ENCODE measurements around the gene GRIFIN.

GRIFIN gene

GRCh38 chr7:2433713-2434550 lies 42.3 kb downstream of the GRIFIN start:
- Histone ChIP-seq H3K9me3 (ENCODE audit: control insufficient read depth, insufficient read depth, low read length) (no peaks in the 10 kb centered on the region), H3K27me3 (ENCODE audit: control insufficient read depth, insufficient read depth, low read length) (no peaks in the 10 kb centered on the region), H3K27ac (ENCODE audit: low read length) (no peak overlapping the region), H3K36me3 (ENCODE audit: control insufficient read depth, insufficient read depth, low read length) (peaks cover 11% of the 10 kb centered on the region; the same call in 1 of the 2 replicates), H3K4me1 (ENCODE audit: control insufficient read depth, insufficient read depth, low read length) (0 out of 2 replicates have a peak, but pooled peaks cover 2% of the 10 kb centered on the region), H3K4me3 (ENCODE audit: low read length) (no peak overlapping the region)
- WGBS (ENCODE audit: insufficient coverage, insufficient read length) = no CpG with 5 or more reads among the region's 42 CpGs
- no peak for DNase-seq (ENCODE audit: low read depth, low spot score)

DNA sequence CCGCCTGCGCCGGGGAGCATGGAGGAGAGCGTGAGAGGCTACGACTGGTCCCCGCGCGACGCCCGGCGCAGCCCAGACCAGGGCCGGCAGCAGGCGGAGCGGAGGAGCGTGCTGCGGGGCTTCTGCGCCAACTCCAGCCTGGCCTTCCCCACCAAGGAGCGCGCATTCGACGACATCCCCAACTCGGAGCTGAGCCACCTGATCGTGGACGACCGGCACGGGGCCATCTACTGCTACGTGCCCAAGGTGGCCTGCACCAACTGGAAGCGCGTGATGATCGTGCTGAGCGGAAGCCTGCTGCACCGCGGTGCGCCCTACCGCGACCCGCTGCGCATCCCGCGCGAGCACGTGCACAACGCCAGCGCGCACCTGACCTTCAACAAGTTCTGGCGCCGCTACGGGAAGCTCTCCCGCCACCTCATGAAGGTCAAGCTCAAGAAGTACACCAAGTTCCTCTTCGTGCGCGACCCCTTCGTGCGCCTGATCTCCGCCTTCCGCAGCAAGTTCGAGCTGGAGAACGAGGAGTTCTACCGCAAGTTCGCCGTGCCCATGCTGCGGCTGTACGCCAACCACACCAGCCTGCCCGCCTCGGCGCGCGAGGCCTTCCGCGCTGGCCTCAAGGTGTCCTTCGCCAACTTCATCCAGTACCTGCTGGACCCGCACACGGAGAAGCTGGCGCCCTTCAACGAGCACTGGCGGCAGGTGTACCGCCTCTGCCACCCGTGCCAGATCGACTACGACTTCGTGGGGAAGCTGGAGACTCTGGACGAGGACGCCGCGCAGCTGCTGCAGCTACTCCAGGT lies 43.1 kb downstream of the GRIFIN start:
- Histone ChIP-seq H3K4me3 (ENCODE audit: low read length) (no peak overlapping the region; the same call in 1 of the 2 replicates), H3K36me3 (ENCODE audit: control insufficient read depth, insufficient read depth, low read length) (peaks cover 11% of the 10 kb centered on the region; the same call in 1 of the 2 replicates), H3K27ac (ENCODE audit: low read length) (no peak overlapping the region), H3K4me1 (ENCODE audit: control insufficient read depth, insufficient read depth, low read length) (0 out of 2 replicates have a peak, but pooled peaks cover 2% of the 10 kb centered on the region), H3K9me3 (ENCODE audit: control insufficient read depth, insufficient read depth, low read length) (no peaks in the 10 kb centered on the region), H3K27me3 (ENCODE audit: control insufficient read depth, insufficient read depth, low read length) (no peaks in the 10 kb centered on the region)
- no peak for DNase-seq (ENCODE audit: low read depth, low spot score)
- WGBS (ENCODE audit: insufficient coverage, insufficient read length) = no CpG with 5 or more reads among the region's 85 CpGs

- no peaks in the 10 kb centered on the region for H3K27me3 ChIP-seq (ENCODE audit: control insufficient read depth, insufficient read depth, low read length)
- no peak overlapping the region for H3K4me3 ChIP-seq (ENCODE audit: low read length)
- no CpG with 5 or more reads among the region's 3 CpGs for WGBS (ENCODE audit: insufficient coverage, insufficient read length)
- H3K4me1 ChIP-seq (ENCODE audit: control insufficient read depth, insufficient read depth, low read length) = 0 out of 2 replicates have a peak, but pooled peaks cover 2% of the 10 kb centered on the region
- no peak for DNase-seq (ENCODE audit: low read depth, low spot score)
- H3K36me3 ChIP-seq (ENCODE audit: control insufficient read depth, insufficient read depth, low read length) = peaks cover 11% of the 10 kb centered on the region; the same call in 1 of the 2 replicates
- H3K27ac ChIP-seq (ENCODE audit: low read length) = no peak overlapping the region
- H3K9me3 ChIP-seq (ENCODE audit: control insufficient read depth, insufficient read depth, low read length) = no peaks in the 10 kb centered on the region
Measured at GRCh38 chr7:2431260-2431867, 44.8 kb downstream of the GRIFIN start.

DNA sequence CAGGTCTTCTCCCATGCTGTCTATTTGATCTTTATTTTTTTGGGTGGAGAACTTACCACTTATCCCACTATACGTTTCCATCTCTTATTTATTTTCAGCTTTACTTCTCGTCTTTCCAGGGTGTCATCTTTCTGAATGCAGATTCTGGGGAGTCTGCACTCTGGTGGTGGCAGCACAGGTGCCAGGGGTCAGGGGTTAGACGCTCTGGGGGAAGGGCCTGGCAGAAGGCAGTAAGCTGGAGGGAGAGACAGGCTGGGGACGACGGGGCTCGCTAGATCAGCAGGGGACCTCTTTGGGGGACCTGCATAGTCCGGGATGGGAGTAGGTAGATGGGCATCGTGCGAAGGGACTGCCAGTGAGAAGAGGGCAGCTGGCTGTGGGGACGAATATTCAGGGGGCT lies 50.4 kb downstream of the GRIFIN start:
- no CpG with 5 or more reads among the region's 10 CpGs for WGBS (ENCODE audit: insufficient coverage, insufficient read length)
- no peak for DNase-seq (ENCODE audit: low read depth, low spot score)
- Histone ChIP-seq H3K27ac (ENCODE audit: low read length) (no peak overlapping the region), H3K9me3 (ENCODE audit: control insufficient read depth, insufficient read depth, low read length) (no peaks in the 10 kb centered on the region), H3K36me3 (ENCODE audit: control insufficient read depth, insufficient read depth, low read length) (no peaks in the 10 kb centered on the region), H3K4me3 (ENCODE audit: low read length) (no peak overlapping the region; the same call in 1 of the 2 replicates), H3K4me1 (ENCODE audit: control insufficient read depth, insufficient read depth, low read length) (peaks cover 6% of the 10 kb centered on the region), H3K27me3 (ENCODE audit: control insufficient read depth, insufficient read depth, low read length) (no peaks in the 10 kb centered on the region)
